Right kidney (tissue), 1 donor: ENCODE data around the gene GALC.

Experiments used
- DNase-seq: peaks from one replicate; pipeline ENCODE4 v3.0.0-alpha.2; 2016

Gene GALC

DNA sequence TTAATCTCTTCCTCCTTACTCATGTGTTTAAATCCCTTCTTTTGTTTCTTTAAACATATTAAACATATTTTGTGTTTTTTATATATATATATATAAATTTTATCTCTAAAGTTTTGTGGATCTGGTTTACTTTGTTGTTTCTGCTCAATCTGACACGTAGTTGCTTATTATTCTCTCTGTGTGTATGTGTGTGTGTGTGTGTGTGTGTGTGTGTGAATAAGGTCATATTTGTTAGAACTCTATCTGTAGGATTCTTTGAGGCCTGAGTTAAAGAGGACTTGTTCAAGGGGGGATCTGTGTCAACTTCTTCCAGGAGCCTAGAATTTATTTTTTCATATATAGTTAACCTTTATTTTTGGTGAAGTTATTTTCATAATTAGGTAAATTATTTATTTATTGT is 14.6 kb upstream of the GALC start:
- DNase-seq: no peak

DNA sequence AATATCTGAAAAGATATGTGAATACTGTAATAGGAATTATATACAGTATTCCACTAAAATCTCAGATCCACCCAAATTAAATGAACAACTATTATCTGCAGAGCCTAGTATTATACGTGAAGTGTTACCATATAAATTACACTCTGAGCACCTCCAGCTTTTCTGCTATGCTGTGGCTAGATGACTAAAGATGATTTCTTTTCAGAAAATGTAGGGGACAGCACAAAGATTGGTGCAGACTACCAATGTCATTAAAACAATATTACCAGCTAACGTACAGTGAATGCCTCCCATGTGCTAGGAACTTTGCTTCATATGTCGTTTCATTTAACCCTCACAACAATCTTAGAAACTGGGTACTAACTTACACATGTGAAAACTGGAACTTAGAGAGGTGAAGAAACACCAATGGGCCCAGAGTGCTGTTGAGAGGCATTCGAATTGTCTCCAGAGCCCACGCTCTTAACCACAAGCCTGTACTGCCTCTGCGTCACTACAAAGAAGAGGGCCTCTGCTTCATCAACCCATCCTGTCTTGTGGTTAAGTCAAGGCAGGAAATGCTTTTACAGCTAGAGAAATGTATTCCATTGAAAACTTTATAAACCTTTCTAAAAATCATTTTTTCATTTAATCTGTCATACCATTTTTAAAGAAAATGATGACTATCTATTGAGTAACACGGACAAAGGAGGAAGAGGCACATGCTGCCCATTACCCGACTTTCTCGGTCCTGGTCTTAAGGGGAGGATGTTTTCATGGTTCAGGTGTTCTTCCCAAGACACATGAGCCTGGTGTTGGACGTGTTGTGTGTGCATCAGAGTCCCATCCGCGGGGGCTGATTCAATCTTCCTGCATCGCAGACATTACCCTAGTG is 13.2 kb upstream of the GALC start:
- DNase-seq: no peak

DNA sequence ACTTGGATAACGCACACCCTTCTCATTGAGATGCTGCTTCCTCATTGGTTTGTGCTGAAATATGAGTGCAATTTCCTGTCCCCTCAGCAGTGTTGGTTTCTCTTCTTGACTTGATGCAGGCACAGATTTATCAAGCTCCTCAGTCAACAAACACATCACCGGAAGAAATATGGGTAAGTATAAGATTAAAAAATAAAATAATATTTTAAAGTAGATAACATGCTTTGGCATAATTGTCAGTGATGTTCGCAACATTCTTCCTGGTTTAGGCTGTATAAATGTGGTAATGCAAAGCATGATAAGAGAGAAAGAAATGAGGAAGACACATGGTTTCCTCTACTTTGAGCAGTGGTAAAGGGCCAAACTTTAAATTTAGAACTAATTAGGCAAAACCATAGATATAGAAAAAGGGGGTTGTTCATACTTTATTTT is 12.1 kb upstream of the GALC start, which contains the start of gene GPR65:
GPR65 (plus strand) TSS at position 86 of the 432 bp plus-strand sequence. CDS start 5,713 bp downstream, outside the sequence.
- DNase-seq: no peak

GRCh38 chr14:88004506-88005036 is 11.6 kb upstream of the GALC start:
- DNase-seq: no peak

DNA sequence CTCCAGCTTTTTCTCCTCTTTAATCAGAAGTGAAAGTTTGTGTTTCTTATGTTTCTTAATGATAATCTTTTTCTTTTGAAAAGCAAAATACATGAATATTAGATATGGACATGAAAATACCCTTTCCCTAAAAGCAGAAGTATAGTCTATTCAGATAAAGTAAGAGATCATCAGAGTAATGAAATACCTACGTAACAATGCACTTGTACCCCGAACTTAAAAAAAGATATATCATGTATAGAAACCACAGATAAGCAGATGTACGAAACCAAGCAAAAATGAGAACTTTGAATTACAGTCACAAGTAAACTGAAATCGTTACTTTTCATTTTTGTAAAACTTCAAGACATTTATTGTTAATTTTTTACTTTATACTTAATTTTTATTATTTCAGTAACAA is 10.4 kb upstream of the GALC start:
- DNase-seq: no peak

- DNase-seq: no peak
Measured at GRCh38 chr14:88002421-88003075, 9.6 kb upstream of the GALC start.

DNA sequence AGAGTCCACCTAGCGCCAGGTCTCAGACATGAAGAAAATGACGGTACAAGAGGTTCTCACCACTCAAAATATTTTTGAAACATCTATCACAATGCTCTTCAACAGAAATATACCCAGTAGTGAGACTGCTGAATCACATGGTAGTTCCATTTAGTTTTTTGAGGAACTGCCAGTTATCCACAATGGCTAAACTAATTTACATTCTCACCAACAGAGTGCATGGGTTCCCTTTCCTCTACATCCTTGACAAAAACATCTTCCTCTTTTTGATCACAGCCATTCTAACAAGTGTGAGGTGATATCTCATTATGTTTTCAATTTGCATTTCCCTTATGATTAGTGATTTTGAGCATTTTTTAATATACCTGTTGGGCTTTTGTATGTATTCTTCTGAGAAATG is 6.3 kb upstream of the GALC start:
- DNase-seq: no peak

DNA sequence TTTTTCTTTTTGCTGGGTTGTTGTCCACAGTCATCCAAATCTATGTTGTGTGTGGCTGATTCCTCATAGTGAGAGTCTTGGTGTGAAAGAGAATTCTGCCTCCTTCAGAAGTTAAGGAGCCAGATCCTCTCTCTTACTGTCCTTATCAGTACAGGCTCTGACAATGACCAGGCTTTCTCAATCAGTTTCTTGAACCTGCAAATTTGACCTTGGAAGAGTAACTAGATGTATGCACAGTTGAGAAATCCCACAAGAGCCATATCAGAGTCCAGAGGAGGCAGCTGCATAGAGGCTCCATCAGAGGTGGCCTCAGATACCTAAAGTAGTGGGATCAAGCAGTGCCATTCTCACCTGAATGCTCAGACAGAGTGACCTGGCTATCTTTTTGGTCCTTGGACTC is 5.5 kb upstream of the GALC start:
- no peak for DNase-seq

DNA sequence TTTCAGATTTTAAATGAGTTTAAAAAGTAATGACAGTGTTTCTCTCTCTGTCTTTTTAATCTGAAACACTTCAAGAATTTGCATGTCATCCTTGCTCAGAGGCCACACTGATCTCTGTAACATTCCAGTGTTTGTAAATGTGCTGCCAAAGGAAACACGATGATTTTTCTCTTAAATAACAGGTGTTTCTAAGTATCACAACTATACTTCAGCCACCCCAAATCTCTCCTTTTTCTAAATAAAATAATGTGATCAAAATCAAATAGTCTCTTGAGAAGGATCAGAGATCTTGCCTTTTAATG is 3.3 kb upstream of the GALC start:
- DNase-seq: no peak

- no peak for DNase-seq
Measured at GRCh38 chr14:87995500-87996290, 2.7 kb upstream of the GALC start.

DNA sequence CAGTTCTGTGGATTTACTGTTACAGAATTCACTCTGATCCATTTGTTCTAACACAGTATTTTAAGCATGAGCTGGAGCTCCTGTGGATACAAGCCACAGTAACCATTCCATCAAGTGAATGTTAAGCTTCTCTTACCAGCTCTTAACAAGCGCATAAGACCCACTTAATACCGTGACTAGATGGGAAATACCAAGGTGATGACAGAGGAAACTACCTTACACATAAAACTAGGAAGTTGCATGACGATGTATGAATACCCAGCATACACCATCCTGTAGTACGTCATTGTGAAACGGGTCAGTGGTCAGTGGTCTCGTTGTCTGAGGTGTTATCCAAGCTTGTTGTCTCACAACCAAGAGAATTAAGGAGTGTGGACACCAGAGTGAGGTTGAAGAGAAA is 2.0 kb upstream of the GALC start:
- no peak for DNase-seq

- no peak for DNase-seq
Measured at GRCh38 chr14:87992346-87992717, 650 bp downstream of the GALC start.

GRCh38 chr14:87990682-87991081 is 2.3 kb downstream of the GALC start:
- DNase-seq: no peak

GRCh38 chr14:87989956-87990299 is 3.1 kb downstream of the GALC start:
- no peak for DNase-seq

- DNase-seq: no peak
Measured at GRCh38 chr14:87989221-87989955, 3.6 kb downstream of the GALC start.

DNA sequence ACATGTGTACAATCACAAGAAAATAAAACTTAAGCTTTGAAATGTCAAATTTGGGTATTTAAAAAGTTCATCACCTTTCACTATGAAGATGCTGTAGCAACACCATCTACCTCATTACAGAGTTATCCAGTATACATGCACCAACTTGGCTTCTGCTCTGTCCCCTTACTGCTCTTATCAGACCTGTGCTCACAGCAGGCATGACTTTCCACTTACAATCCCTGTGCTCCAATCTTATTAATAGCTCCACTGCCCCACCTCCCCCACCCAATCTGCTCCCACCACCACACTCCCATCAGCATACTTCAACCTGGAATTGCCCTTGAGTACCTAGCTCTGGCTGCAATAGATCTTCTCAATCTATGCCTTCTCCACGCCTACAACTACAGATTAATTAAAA is 13.3 kb downstream of the GALC start:
- DNase-seq: no peak

- no peak for DNase-seq
Measured at GRCh38 chr14:87975636-87976035, 17.3 kb downstream of the GALC start.

- no peak for DNase-seq
Measured at GRCh38 chr14:87971010-87971409, 22.0 kb downstream of the GALC start.

- no peak for DNase-seq
Measured at GRCh38 chr14:87967496-87967895, 25.5 kb downstream of the GALC start.

DNA sequence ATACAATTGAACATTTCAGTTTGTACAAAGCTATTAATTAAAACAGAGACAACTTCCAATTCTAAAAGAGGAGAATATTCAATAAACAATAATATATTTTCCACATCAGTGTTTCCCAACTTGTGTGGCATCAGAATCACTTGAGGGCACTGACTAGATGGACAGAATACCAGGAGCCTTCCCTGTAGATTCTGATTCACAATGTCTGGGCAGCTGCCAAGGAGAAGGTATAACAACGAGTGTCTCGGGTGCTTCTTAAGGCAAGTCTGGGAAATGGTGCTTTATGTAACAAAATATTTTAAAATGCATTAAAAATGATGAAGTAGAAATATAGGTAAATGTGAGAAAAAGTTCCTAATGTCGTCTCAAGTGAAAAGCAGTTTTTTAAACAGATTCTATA is 26.2 kb downstream of the GALC start:
- DNase-seq: no peak

DNA sequence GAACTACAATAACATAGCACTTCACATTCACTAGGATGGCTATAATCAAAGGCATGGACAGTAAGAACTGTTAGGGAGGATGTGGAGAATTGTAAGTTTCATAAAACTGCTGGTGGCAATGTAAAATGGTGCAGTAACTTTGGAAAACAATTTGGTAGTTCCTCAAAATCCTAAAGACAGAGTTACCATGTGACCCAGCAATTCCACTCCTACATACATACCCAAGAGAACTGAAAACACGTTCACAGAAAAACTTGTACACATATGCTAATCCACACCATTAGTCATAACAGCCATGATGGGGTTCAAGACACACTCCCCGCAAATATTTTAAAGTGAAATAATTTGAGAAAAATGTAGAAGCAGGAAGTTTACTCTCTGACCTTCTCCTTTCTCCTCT is 31.7 kb downstream of the GALC start:
- no peak for DNase-seq

DNA sequence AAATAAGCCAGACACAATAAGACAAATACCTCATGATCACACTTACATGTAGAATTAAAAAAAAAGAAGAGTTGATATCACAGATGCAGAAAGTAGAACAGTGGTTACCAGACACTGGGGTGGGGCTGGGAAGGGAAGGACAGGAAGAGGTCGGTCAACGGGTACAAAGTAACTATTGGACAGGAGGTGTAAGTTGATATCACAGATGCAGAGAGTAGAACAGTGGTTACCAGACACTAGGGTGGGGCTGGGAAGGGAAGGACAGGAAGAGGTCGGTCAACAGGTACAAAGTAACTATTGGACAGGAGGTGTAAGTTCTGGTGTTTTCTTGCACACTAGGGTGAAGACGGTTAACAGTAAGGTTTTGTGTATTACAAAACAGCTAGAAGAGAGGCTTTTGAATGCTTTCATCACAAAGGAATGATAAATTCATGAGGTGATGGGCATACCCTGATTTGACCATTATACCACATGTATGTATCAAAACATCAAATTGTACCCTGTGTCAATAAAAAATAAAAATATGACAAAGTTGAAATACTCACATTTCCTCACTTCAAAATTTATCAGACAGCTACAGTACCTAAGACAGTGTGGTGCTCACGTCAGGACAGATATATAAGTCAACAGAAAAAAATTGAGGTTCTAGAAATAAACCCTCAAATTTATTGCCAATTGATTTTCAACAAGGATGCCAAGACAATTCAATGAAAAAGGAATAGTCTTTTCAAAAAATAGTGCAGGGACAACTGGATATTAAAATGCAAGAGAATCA is 32.8 kb downstream of the GALC start:
- no peak for DNase-seq
